WTC11 (cell line): ENCODE measurements around the gene CRYBA2. TPM values are rescaled to one million over a fixed set of nuclear protein-coding genes. Genes with fewer than 3 reads are reported as not detected.

ENCODE experiments used
- ATAC-seq: fragments of 200-7000 bp; cut with Tn5 transposase; 2 replicates; pipeline ENCODE4 v1.10.0; 2021; ENCODE audit warnings: mild to moderate bottlenecking, moderate library complexity
- CTCF ChIA-PET: fragments of 300-600 bp; sonication (Branson Sonifier 250); formaldehyde crosslinking; loops from one replicate; lab custom pipeline; 2021; ENCODE audit warnings: antibody characterized with exemption; lab: Charles Lee
- POLR2A ChIA-PET: fragments of 350-600 bp; sonication (Branson Sonifier 250); formaldehyde crosslinking; loops from one replicate; lab custom pipeline; 2021; ENCODE audit warnings: antibody characterized with exemption; lab: Charles Lee
- DNase-seq: peaks from one replicate; pipeline ENCODE4 v3.0.0; 2021; ENCODE audit warnings: low spot score
- H3K27ac Mint-ChIP-seq: 2 replicates; pipeline ENCODE4 v1.8.0; 2021; ENCODE audit warnings: mixed read lengths
- H3K27me3 Mint-ChIP-seq: 2 replicates; pipeline ENCODE4 v1.8.0; 2021; ENCODE audit warnings: low read depth, mild to moderate bottlenecking, moderate library complexity, mixed read lengths
- H3K36me3 Mint-ChIP-seq: 2 replicates; pipeline ENCODE4 v1.8.0; 2021; ENCODE audit warnings: mixed read lengths
- H3K4me1 Mint-ChIP-seq: 2 replicates; pipeline ENCODE4 v1.8.0; 2022; ENCODE audit warnings: mixed read lengths
- H3K4me3 Mint-ChIP-seq: 2 replicates; pipeline ENCODE4 v1.8.0; 2021; ENCODE audit warnings: mild to moderate bottlenecking, moderate library complexity, mixed read lengths
- H3K9me3 Mint-ChIP-seq: 2 replicates; pipeline ENCODE4 v1.8.0; 2021; ENCODE audit warnings: mixed read lengths
- MYBL2 ChIP-seq: sonication (generic); formaldehyde crosslinking; IDR thresholded peaks from 2 replicates; pipeline ENCODE4 v1.8.1; 2023; ENCODE audit warnings: mild to moderate bottlenecking, moderate library complexity, missing genetic modification reagents
- NFATC4 ChIP-seq: fragments of 250-450 bp; sonication (Bioruptor Pico); IDR thresholded peaks from 2 replicates; pipeline ENCODE4 v1.9.0; 2021; ENCODE audit warnings: mild to moderate bottlenecking
- NR3C1 ChIP-seq: sonication (generic); formaldehyde crosslinking; conservative IDR thresholded peaks from 2 replicates; pipeline ENCODE4 v1.8.1; 2023; ENCODE audit warnings: low read depth, mild to moderate bottlenecking, missing genetic modification reagents
- OVOL2 ChIP-seq: fragments of 250-450 bp; sonication (Bioruptor Pico); IDR thresholded peaks from 2 replicates; pipeline ENCODE4 v1.9.0; 2021; ENCODE audit warnings: mild to moderate bottlenecking, borderline replicate concordance
- PRRX2 ChIP-seq: fragments of 250-450 bp; sonication (Bioruptor Pico); IDR thresholded peaks from 2 replicates; pipeline ENCODE4 v1.8.0; 2021; ENCODE audit warnings: mild to moderate bottlenecking
- ZBTB21 ChIP-seq: sonication (generic); formaldehyde crosslinking; IDR thresholded peaks from 2 replicates; pipeline ENCODE4 v1.8.1; 2023; ENCODE audit warnings: mild to moderate bottlenecking, missing genetic modification reagents, borderline replicate concordance
- ZNF671 ChIP-seq: fragments of 250-450 bp; sonication (Bioruptor Pico); IDR thresholded peaks from 2 replicates; pipeline ENCODE4 v1.8.0; 2021; ENCODE audit warnings: mild to moderate bottlenecking
- total RNA-seq: library from RNA; stranded (reverse); gene quantifications from 3 replicates; pipeline ENCODE4 v1.2.3, GENCODE V29; 2021
- TF ChIP-seq, protein P1 (sequence below): sonication (generic); formaldehyde crosslinking; IDR thresholded peaks from 2 replicates; pipeline ENCODE4 v1.8.1; 2022; ENCODE audit warnings: missing genetic modification reagents, borderline replicate concordance
- TF ChIP-seq, protein P2 (sequence below): sonication (generic); formaldehyde crosslinking; IDR thresholded peaks from 2 replicates; pipeline ENCODE4 v1.8.1; 2023; ENCODE audit warnings: mild to moderate bottlenecking, moderate library complexity, missing genetic modification reagents
- TF ChIP-seq, protein P3 (sequence below): sonication (generic); formaldehyde crosslinking; IDR thresholded peaks from 2 replicates; pipeline ENCODE4 v1.8.1; 2023; ENCODE audit warnings: mild to moderate bottlenecking, missing genetic modification reagents, borderline replicate concordance
- TF ChIP-seq, protein P4 (sequence below): sonication (generic); formaldehyde crosslinking; IDR thresholded peaks from 2 replicates; pipeline ENCODE4 v1.8.0; 2023; ENCODE audit warnings: missing genetic modification reagents, mild to moderate bottlenecking, borderline replicate concordance
- TF ChIP-seq, protein P5 (sequence below): fragments of 250-450 bp; sonication (Bioruptor Pico); IDR thresholded peaks from 2 replicates; pipeline ENCODE4 v2.1.2; 2022; ENCODE audit warnings: mild to moderate bottlenecking, moderate library complexity
- TF ChIP-seq, protein P6 (sequence below): fragments of 250-450 bp; sonication (Bioruptor Pico); conservative IDR thresholded peaks from 2 replicates; pipeline ENCODE4 v1.9.0; 2021; ENCODE audit warnings: mild to moderate bottlenecking

The CRYBA2 gene
- total RNA-seq, 1 experiment from 2014 or later = not detected

DNA sequence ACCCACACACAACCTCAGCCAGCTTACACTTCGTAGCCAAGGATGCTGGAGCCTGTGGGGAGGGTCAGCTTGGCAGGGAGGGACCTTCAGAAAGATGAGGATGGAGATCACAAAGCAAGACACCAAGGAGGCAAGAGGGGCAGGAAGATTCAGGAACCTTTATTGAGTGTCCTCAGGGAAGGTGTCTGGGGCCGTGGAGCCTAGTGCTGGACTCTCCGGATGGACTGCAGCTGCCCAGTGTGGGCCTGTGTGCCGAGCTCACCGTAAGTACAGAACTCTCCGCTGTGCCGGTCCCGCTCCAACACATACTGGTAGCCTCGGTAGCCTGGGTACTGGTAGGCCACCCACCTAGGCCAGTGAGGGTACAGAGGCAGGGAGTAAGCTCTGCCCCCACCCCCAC is 3.2 kb downstream of the CRYBA2 start:
- H3K27me3 Mint-ChIP-seq = peaks cover 98% of the 10 kb centered on the region
- CTCF ChIA-PET = interaction anchor here (0.6 to 10.6 kb wide), 6 partner anchors 8 to 129 kb away, joined by 3 to 158 read pairs (median 5); partner anchors contain the start of gene FEV
- POLR2A ChIA-PET = no interaction called here

More for the DNA sequence above, 3.2 kb downstream of the CRYBA2 start:
- no peak for DNase-seq
- no peaks in the 10 kb centered on the region for H3K9me3 Mint-ChIP-seq
- no peak overlapping the region for H3K27ac Mint-ChIP-seq
- TF ChIP-seq PRRX2 = no peak
- TF ChIP-seq, protein P1, sequence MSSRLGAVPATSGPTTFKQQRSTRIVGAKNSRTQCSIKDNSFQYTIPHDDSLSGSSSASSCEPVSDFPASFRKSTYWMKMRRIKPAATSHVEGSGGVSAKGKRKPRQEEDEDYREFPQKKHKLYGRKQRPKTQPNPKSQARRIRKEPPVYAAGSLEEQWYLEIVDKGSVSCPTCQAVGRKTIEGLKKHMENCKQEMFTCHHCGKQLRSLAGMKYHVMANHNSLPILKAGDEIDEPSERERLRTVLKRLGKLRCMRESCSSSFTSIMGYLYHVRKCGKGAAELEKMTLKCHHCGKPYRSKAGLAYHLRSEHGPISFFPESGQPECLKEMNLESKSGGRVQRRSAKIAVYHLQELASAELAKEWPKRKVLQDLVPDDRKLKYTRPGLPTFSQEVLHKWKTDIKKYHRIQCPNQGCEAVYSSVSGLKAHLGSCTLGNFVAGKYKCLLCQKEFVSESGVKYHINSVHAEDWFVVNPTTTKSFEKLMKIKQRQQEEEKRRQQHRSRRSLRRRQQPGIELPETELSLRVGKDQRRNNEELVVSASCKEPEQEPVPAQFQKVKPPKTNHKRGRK (CRISPR knock-in tag) = no peak
- no peak for TF ChIP-seq ZNF671 (CRISPR knock-in tag)
- no peak for TF ChIP-seq NR3C1 (CRISPR knock-in tag)
- TF ChIP-seq NFATC4 (CRISPR knock-in tag) = no peak
- TF ChIP-seq, protein P2, sequence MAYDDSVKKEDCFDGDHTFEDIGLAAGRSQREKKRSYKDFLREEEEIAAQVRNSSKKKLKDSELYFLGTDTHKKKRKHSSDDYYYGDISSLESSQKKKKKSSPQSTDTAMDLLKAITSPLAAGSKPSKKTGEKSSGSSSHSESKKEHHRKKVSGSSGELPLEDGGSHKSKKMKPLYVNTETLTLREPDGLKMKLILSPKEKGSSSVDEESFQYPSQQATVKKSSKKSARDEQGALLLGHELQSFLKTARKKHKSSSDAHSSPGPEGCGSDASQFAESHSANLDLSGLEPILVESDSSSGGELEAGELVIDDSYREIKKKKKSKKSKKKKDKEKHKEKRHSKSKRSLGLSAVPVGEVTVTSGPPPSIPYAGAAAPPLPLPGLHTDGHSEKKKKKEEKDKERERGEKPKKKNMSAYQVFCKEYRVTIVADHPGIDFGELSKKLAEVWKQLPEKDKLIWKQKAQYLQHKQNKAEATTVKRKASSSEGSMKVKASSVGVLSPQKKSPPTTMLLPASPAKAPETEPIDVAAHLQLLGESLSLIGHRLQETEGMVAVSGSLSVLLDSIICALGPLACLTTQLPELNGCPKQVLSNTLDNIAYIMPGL (CRISPR knock-in tag) = no peak
- TF ChIP-seq, protein P3, sequence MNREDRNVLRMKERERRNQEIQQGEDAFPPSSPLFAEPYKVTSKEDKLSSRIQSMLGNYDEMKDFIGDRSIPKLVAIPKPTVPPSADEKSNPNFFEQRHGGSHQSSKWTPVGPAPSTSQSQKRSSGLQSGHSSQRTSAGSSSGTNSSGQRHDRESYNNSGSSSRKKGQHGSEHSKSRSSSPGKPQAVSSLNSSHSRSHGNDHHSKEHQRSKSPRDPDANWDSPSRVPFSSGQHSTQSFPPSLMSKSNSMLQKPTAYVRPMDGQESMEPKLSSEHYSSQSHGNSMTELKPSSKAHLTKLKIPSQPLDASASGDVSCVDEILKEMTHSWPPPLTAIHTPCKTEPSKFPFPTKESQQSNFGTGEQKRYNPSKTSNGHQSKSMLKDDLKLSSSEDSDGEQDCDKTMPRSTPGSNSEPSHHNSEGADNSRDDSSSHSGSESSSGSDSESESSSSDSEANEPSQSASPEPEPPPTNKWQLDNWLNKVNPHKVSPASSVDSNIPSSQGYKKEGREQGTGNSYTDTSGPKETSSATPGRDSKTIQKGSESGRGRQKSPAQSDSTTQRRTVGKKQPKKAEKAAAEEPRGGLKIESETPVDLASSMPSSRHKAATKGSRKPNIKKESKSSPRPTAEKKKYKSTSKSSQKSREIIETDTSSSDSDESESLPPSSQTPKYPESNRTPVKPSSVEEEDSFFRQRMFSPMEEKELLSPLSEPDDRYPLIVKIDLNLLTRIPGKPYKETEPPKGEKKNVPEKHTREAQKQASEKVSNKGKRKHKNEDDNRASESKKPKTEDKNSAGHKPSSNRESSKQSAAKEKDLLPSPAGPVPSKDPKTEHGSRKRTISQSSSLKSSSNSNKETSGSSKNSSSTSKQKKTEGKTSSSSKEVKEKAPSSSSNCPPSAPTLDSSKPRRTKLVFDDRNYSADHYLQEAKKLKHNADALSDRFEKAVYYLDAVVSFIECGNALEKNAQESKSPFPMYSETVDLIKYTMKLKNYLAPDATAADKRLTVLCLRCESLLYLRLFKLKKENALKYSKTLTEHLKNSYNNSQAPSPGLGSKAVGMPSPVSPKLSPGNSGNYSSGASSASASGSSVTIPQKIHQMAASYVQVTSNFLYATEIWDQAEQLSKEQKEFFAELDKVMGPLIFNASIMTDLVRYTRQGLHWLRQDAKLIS (CRISPR knock-in tag) = no peak
- TF ChIP-seq, protein P4, sequence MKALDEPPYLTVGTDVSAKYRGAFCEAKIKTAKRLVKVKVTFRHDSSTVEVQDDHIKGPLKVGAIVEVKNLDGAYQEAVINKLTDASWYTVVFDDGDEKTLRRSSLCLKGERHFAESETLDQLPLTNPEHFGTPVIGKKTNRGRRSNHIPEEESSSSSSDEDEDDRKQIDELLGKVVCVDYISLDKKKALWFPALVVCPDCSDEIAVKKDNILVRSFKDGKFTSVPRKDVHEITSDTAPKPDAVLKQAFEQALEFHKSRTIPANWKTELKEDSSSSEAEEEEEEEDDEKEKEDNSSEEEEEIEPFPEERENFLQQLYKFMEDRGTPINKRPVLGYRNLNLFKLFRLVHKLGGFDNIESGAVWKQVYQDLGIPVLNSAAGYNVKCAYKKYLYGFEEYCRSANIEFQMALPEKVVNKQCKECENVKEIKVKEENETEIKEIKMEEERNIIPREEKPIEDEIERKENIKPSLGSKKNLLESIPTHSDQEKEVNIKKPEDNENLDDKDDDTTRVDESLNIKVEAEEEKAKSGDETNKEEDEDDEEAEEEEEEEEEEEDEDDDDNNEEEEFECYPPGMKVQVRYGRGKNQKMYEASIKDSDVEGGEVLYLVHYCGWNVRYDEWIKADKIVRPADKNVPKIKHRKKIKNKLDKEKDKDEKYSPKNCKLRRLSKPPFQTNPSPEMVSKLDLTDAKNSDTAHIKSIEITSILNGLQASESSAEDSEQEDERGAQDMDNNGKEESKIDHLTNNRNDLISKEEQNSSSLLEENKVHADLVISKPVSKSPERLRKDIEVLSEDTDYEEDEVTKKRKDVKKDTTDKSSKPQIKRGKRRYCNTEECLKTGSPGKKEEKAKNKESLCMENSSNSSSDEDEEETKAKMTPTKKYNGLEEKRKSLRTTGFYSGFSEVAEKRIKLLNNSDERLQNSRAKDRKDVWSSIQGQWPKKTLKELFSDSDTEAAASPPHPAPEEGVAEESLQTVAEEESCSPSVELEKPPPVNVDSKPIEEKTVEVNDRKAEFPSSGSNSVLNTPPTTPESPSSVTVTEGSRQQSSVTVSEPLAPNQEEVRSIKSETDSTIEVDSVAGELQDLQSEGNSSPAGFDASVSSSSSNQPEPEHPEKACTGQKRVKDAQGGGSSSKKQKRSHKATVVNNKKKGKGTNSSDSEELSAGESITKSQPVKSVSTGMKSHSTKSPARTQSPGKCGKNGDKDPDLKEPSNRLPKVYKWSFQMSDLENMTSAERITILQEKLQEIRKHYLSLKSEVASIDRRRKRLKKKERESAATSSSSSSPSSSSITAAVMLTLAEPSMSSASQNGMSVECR (CRISPR knock-in tag) = no peak
- TF ChIP-seq, protein P5, sequence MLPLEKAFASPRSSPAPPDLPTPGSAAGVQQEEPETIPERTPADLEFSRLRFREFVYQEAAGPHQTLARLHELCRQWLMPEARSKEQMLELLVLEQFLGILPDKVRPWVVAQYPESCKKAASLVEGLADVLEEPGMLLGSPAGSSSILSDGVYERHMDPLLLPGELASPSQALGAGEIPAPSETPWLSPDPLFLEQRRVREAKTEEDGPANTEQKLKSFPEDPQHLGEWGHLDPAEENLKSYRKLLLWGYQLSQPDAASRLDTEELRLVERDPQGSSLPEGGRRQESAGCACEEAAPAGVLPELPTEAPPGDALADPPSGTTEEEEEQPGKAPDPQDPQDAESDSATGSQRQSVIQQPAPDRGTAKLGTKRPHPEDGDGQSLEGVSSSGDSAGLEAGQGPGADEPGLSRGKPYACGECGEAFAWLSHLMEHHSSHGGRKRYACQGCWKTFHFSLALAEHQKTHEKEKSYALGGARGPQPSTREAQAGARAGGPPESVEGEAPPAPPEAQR (CRISPR knock-in tag) = no peak
- TF ChIP-seq, protein P6, sequence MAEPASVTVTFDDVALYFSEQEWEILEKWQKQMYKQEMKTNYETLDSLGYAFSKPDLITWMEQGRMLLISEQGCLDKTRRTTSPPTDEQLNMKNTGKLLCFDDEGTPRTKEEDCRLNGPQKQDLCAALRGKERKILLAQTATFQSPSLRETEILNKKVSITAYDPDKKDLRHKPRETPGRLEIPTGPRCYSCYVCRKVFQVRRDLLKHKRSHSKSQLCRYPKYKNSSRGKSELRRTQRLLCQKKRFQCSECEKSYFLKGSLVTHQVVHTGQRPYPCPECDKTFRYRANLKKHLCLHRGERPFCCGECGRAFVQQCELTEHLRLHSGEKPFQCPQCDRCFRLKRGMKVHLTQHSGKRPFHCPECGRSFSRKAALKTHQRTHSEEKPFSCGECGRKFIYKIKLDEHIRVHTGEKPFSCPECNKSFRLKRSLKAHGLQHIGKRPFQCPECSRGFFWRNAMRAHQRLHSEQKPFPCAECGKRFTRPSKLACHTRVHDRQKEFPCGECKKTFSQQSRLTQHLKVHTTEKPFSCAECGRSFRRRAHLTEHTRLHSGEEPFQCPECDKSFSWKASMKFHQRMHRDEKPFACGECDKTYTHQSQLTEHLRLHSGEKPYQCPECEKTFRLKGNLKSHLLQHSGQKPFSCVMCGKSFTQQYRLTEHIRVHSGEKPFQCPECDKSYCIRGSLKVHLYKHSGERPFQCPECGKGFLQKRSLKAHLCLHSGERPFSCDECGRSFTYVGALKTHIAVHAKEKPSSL (CRISPR knock-in tag) = no peak
- no peak for TF ChIP-seq OVOL2 (CRISPR knock-in tag)
- no peak for TF ChIP-seq ZBTB21
- no peak for TF ChIP-seq MYBL2
- TF ChIP-seq, all 79 proteins: peak for 0
- H3K4me3 Mint-ChIP-seq = no peak overlapping the region
- no peaks in the 10 kb centered on the region for H3K36me3 Mint-ChIP-seq
- H3K4me1 Mint-ChIP-seq = peaks cover 8% of the 10 kb centered on the region
- ATAC-seq = no peak
